ENCODE measurements around the gene SEPSECS. TPM values are rescaled to one million over a fixed set of nuclear protein-coding genes. Genes with fewer than 3 reads are reported as not detected.

Gene SEPSECS
- total RNA-seq, 1 donor from 2014 or later: 13.4 TPM

- Mint-ChIP-seq H3K27ac (no peak overlapping the region), H3K9me3 (no peaks in the 10 kb centered on the region), H3K36me3 (ENCODE audit: low read depth) (no peaks in the 10 kb centered on the region), H3K27me3 (ENCODE audit: low read depth) (no peaks in the 10 kb centered on the region), H3K4me3 (ENCODE audit: low read depth) (no peak overlapping the region), H3K4me1 (ENCODE audit: low read depth) (no peaks in the 10 kb centered on the region)
- intact Hi-C loops (cut with micrococcal nuclease): no loop called here
- no peak for DNase-seq (ENCODE audit: low spot score)
These were observed 46.0 kb downstream of the SEPSECS start for GRCh38 chr4:25113915-25114904.

- Mint-ChIP-seq H3K27ac (no peak overlapping the region), H3K36me3 (ENCODE audit: low read depth) (no peaks in the 10 kb centered on the region), H3K27me3 (ENCODE audit: low read depth) (no peaks in the 10 kb centered on the region), H3K4me1 (ENCODE audit: low read depth) (no peaks in the 10 kb centered on the region), H3K9me3 (no peaks in the 10 kb centered on the region), H3K4me3 (ENCODE audit: low read depth) (no peak overlapping the region)
- intact Hi-C loops (cut with micrococcal nuclease): no loop called here
- no peak for DNase-seq (ENCODE audit: low spot score)
These were observed 47.3 kb downstream of the SEPSECS start for GRCh38 chr4:25112995-25113380.

GRCh38 chr4:25112366-25112994 lies 47.8 kb downstream of the SEPSECS start:
- no peak for DNase-seq (ENCODE audit: low spot score)
- H3K4me3 Mint-ChIP-seq (ENCODE audit: low read depth): no peak overlapping the region
- no peaks in the 10 kb centered on the region for H3K27me3 Mint-ChIP-seq (ENCODE audit: low read depth)
- no peaks in the 10 kb centered on the region for H3K4me1 Mint-ChIP-seq (ENCODE audit: low read depth)
- H3K9me3 Mint-ChIP-seq: no peaks in the 10 kb centered on the region
- H3K36me3 Mint-ChIP-seq (ENCODE audit: low read depth): no peaks in the 10 kb centered on the region
- intact Hi-C loops (cut with micrococcal nuclease): no loop called here
- H3K27ac Mint-ChIP-seq: no peak overlapping the region

- no peaks in the 10 kb centered on the region for H3K36me3 Mint-ChIP-seq (ENCODE audit: low read depth)
- no peaks in the 10 kb centered on the region for H3K9me3 Mint-ChIP-seq
- intact Hi-C loops (cut with micrococcal nuclease): no loop called here
- no peak overlapping the region for H3K27ac Mint-ChIP-seq
- H3K4me1 Mint-ChIP-seq (ENCODE audit: low read depth): no peaks in the 10 kb centered on the region
- no peak for DNase-seq (ENCODE audit: low spot score)
- H3K4me3 Mint-ChIP-seq (ENCODE audit: low read depth): no peak overlapping the region
- no peaks in the 10 kb centered on the region for H3K27me3 Mint-ChIP-seq (ENCODE audit: low read depth)
These were observed 48.5 kb downstream of the SEPSECS start for GRCh38 chr4:25111648-25112196.

- Mint-ChIP-seq H3K4me3 (ENCODE audit: low read depth) (no peak overlapping the region), H3K4me1 (ENCODE audit: low read depth) (no peaks in the 10 kb centered on the region), H3K9me3 (no peaks in the 10 kb centered on the region), H3K36me3 (ENCODE audit: low read depth) (no peaks in the 10 kb centered on the region), H3K27ac (no peak overlapping the region), H3K27me3 (ENCODE audit: low read depth) (no peaks in the 10 kb centered on the region)
- intact Hi-C loops (cut with micrococcal nuclease): no loop called here
- DNase-seq (ENCODE audit: low spot score): no peak
These were observed 49.5 kb downstream of the SEPSECS start for GRCh38 chr4:25110527-25111329.

- no peak overlapping the region for H3K4me3 Mint-ChIP-seq (ENCODE audit: low read depth)
- H3K36me3 Mint-ChIP-seq (ENCODE audit: low read depth): no peaks in the 10 kb centered on the region
- H3K9me3 Mint-ChIP-seq: no peaks in the 10 kb centered on the region
- no peak for DNase-seq (ENCODE audit: low spot score)
- no peak overlapping the region for H3K27ac Mint-ChIP-seq
- no peaks in the 10 kb centered on the region for H3K27me3 Mint-ChIP-seq (ENCODE audit: low read depth)
- no peaks in the 10 kb centered on the region for H3K4me1 Mint-ChIP-seq (ENCODE audit: low read depth)
- intact Hi-C loops (cut with micrococcal nuclease): no loop called here
These were observed 50.7 kb downstream of the SEPSECS start for GRCh38 chr4:25109511-25109910.

GRCh38 chr4:25108556-25108955 lies 51.7 kb downstream of the SEPSECS start:
- Mint-ChIP-seq H3K27me3 (ENCODE audit: low read depth) (no peaks in the 10 kb centered on the region), H3K9me3 (no peaks in the 10 kb centered on the region), H3K27ac (no peak overlapping the region), H3K4me3 (ENCODE audit: low read depth) (no peak overlapping the region), H3K36me3 (ENCODE audit: low read depth) (no peaks in the 10 kb centered on the region), H3K4me1 (ENCODE audit: low read depth) (no peaks in the 10 kb centered on the region)
- intact Hi-C loops (cut with micrococcal nuclease): no loop called here
- DNase-seq (ENCODE audit: low spot score): no peak

- H3K36me3 Mint-ChIP-seq (ENCODE audit: low read depth): no peaks in the 10 kb centered on the region
- H3K27ac Mint-ChIP-seq: no peak overlapping the region
- H3K4me1 Mint-ChIP-seq (ENCODE audit: low read depth): no peaks in the 10 kb centered on the region
- H3K27me3 Mint-ChIP-seq (ENCODE audit: low read depth): no peaks in the 10 kb centered on the region
- intact Hi-C loops (cut with micrococcal nuclease): no loop called here
- H3K4me3 Mint-ChIP-seq (ENCODE audit: low read depth): no peak overlapping the region
- H3K9me3 Mint-ChIP-seq: no peaks in the 10 kb centered on the region
- no peak for DNase-seq (ENCODE audit: low spot score)
These were observed 52.3 kb downstream of the SEPSECS start for GRCh38 chr4:25107827-25108516.

- intact Hi-C loops (cut with micrococcal nuclease): no loop called here
- no peak overlapping the region for H3K27ac Mint-ChIP-seq
- no peaks in the 10 kb centered on the region for H3K4me1 Mint-ChIP-seq (ENCODE audit: low read depth)
- no peaks in the 10 kb centered on the region for H3K27me3 Mint-ChIP-seq (ENCODE audit: low read depth)
- no peak overlapping the region for H3K4me3 Mint-ChIP-seq (ENCODE audit: low read depth)
- DNase-seq (ENCODE audit: low spot score): no peak
- no peaks in the 10 kb centered on the region for H3K36me3 Mint-ChIP-seq (ENCODE audit: low read depth)
- H3K9me3 Mint-ChIP-seq: no peaks in the 10 kb centered on the region
These were observed 53.7 kb downstream of the SEPSECS start for GRCh38 chr4:25106363-25107151.

- Mint-ChIP-seq H3K9me3 (peaks cover 4% of the 10 kb centered on the region), H3K36me3 (ENCODE audit: low read depth) (no peaks in the 10 kb centered on the region), H3K4me3 (ENCODE audit: low read depth) (no peak overlapping the region), H3K27me3 (ENCODE audit: low read depth) (no peaks in the 10 kb centered on the region), H3K27ac (no peak overlapping the region), H3K4me1 (ENCODE audit: low read depth) (peaks cover 3% of the 10 kb centered on the region)
- intact Hi-C loops (cut with micrococcal nuclease): no loop called here
- DNase-seq (ENCODE audit: low spot score): no peak
These were observed 55.7 kb downstream of the SEPSECS start for GRCh38 chr4:25104591-25104990.

- H3K4me3 Mint-ChIP-seq (ENCODE audit: low read depth): no peak overlapping the region
- peaks cover 6% of the 10 kb centered on the region for H3K4me1 Mint-ChIP-seq (ENCODE audit: low read depth)
- H3K27me3 Mint-ChIP-seq (ENCODE audit: low read depth): peaks cover 2% of the 10 kb centered on the region
- DNase-seq (ENCODE audit: low spot score): no peak
- intact Hi-C loops (cut with micrococcal nuclease): no loop called here
- H3K36me3 Mint-ChIP-seq (ENCODE audit: low read depth): no peaks in the 10 kb centered on the region
- no peak overlapping the region for H3K27ac Mint-ChIP-seq
- H3K9me3 Mint-ChIP-seq: peaks cover 4% of the 10 kb centered on the region
These were observed 56.8 kb downstream of the SEPSECS start for GRCh38 chr4:25103418-25103817.
